Cardiac fibroblast (primary cell): ENCODE data around the gene NUAK2.

ENCODE experiments used
- DNase-seq, 2 donors: peaks; one replicate each; pipeline versions ENCODE4 v3.0.0 to v3.0.0-alpha.2; 2010; ENCODE audit warnings: low read depth in 2 of 2
- H3K4me3 ChIP-seq, 2 donors: replicated peaks in 1 of 2; 1 replicate in 1 of 2; 2 replicates in 1 of 2; pipeline ENCODE4 v1.5.1; 2011; ENCODE audit warnings: low read depth in 2 of 2, low read length in 2 of 2, mild to moderate bottlenecking in 2 of 2, moderate library complexity in 1 of 2
- CTCF ChIP-seq: IDR thresholded peaks from one replicate; pipeline ENCODE4 v1.5.1; 2011; ENCODE audit warnings: low read depth, mild to moderate bottlenecking, low read length, inconsistent platforms

NUAK2 gene

DNA sequence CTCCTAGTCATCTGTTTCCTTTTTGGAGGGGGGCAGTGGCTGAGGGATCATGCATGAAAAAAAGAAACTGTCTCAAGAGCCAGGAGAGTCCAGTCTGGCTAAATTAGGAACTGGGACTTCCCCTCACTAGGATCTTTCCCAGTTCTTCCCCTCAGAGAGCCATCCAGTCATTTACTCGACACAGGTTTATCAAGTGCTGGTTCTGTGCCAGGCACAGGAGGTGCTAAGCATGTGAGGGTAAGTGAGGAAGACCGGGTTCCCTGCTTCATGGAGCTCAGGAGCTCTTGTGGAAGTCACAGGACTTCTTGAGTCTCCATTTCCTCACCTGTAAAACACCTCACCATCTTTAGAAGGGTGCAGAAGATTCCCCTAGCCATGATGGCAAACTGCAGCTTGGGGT is 8.6 kb upstream of the NUAK2 start:
- H3K4me3 ChIP-seq, result no peak overlapping the region
- TF ChIP-seq CTCF, result no peak
- DNase-seq, result no peak

DNA sequence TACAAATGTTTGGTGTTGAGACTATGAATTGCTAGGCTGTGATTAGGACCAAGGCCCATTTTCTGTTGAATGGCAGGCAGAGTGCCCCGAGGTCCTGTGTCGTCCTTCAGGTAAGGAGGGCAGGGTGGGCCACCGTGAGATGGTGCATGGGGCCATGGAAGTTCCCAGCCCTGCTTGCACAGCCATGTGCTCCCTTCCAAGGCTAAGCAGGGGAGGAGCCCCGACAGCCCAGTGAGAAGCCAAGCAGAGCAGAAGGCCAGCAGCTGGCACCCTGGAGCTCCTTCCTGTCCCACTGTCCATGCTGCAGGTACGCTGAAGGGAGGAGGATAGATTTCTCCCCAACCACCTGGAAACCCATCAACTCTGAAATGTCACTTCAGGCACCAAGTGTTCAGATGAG is 8.2 kb upstream of the NUAK2 start:
- no peak for DNase-seq
- TF ChIP-seq CTCF, result no peak
- H3K4me3 ChIP-seq, result no peak overlapping the region

DNA sequence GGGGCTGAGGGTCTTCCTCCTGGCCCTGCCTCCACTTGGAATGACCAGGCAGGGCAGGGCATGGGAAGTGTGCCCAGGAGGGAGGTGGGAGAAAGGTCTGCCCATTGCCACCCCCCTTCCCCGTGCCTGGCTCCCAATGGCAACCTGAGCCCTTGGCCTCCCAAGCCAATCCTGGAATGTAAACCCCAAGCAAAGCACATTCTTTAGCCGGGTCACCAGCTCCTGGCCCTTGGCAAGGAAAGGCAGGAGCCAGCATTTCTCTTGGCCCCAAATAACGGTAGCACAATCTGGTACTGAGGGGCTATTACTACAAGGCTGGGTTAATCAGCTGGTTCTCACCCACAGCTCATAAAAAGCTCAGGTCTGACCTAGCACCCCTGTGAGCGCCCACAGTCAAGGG is 6.9 kb upstream of the NUAK2 start:
- no peak for DNase-seq
- no peak for TF ChIP-seq CTCF
- H3K4me3 ChIP-seq, result no peak overlapping the region

DNA sequence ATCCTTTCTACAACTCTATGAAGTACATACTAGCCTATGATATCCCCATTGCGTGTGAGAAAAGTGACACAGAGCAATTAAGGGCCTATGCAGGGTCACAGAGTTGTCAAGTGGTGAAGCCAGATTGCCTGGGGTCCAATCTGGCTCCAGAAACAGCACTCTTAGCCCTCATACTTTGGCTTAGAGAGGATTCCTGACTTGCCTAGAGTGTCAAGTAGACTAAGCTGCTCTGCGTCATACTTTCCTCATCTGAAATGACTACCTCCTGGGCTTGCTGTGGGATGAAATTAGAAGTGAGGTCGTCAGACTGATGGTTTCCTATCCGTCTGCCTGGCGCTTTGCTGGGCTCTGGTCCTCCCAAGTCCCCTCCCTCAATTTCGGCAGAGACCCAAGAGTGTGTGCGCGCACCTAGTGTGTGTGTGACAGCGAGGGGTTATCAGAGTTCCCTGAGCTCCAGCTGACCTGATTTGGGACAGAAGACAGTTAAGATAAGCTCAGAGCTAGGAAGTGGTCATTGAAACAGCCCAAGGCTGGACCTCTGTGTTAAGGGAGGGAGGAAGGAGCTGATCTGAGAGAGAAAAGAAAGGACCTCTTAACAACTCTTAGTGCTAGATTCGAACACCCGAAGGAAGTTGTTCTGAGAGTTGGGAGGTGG is 5.4 kb upstream of the NUAK2 start:
- TF ChIP-seq CTCF, result no peak
- H3K4me3 ChIP-seq, result no peak overlapping the region
- no peak for DNase-seq

GRCh38 chr1:205325334-205325884 is 3.9 kb upstream of the NUAK2 start:
- peak; percentile 90 for TF ChIP-seq CTCF
- no peak overlapping the region for H3K4me3 ChIP-seq
- DNase-seq, result peak; percentile 87 to 90

GRCh38 chr1:205324781-205325180 is 3.2 kb upstream of the NUAK2 start:
- DNase-seq, result peak; percentile 26 to 53

More at GRCh38 chr1:205324781-205325180, 3.2 kb upstream of the NUAK2 start:
- H3K4me3 ChIP-seq, result no peak overlapping the region
- no peak for TF ChIP-seq CTCF
